Measurements from ENCODE around the gene MARCO. TPM values are rescaled to one million over a fixed set of nuclear protein-coding genes. Genes with fewer than 3 reads are reported as not detected.

The MARCO gene
- total RNA-seq, 1 experiment from 2014 or later = not detected

GRCh38 chr2:119005051-119005450, 63.1 kb downstream of the MARCO start:
- TF ChIP-seq CTCF (conservative IDR thresholded peaks at IDR 0.05) = no peak
- Histone ChIP-seq H3K79me1 (ENCODE audit: insufficient read depth, low read depth, low read length, poor library complexity, severe bottlenecking) (no peaks in the 10 kb centered on the region), H2AK5ac (ENCODE audit: insufficient read length, low read length) (no peak overlapping the region), H4K8ac (replicated peaks; ENCODE audit: insufficient read length, low read depth, low read length) (no peak overlapping the region), H3K56ac (ENCODE audit: insufficient read length, low read depth, low read length) (no peak overlapping the region), H3K79me2 (ENCODE audit: insufficient read depth, low read length) (no peaks in the 10 kb centered on the region), H3K27me3 (ENCODE audit: insufficient read depth, low read length) (no peaks in the 10 kb centered on the region), H3K23me2 (ENCODE audit: insufficient read length, low read depth, low read length, poor library complexity, severe bottlenecking) (no peaks in the 10 kb centered on the region), H3T11ph (ENCODE audit: low read length) (no peak overlapping the region), H3K9ac (ENCODE audit: extremely low read depth, insufficient read length, low read length) (no peak overlapping the region), H3K9me3 (ENCODE audit: control insufficient read depth, low read depth, low read length) (peaks cover 8% of the 10 kb centered on the region), H2BK12ac (ENCODE audit: insufficient read length, low read depth, low read length) (no peak overlapping the region), H3K4me2 (ENCODE audit: insufficient read depth, insufficient read length, low read length) (no peak overlapping the region), H4K5ac (ENCODE audit: insufficient read length, low read depth, low read length) (no peak overlapping the region), H4K20me1 (ENCODE audit: control insufficient read depth, insufficient read depth, insufficient read length) (no peaks in the 10 kb centered on the region), H2BK120ac (ENCODE audit: low read depth, low read length, poor library complexity, severe bottlenecking) (no peak overlapping the region), H3K27ac (ENCODE audit: insufficient read length, low read depth, low read length) (no peak overlapping the region), H3K18ac (ENCODE audit: insufficient read length, low read depth, low read length) (no peak overlapping the region), H4K91ac (ENCODE audit: insufficient read length, low read depth, low read length) (no peak overlapping the region), H2BK15ac (ENCODE audit: low read depth, low read length) (no peak overlapping the region), H3K23ac (ENCODE audit: insufficient read length, low read depth, low read length) (no peak overlapping the region), H2BK5ac (ENCODE audit: insufficient read length, low read length) (no peak overlapping the region), H2AFZ (ENCODE audit: low read length) (no peak overlapping the region), H3K14ac (ENCODE audit: insufficient read depth, low read length) (no peak overlapping the region), H3K4me1 (ENCODE audit: insufficient read depth, low read length) (no peaks in the 10 kb centered on the region), H2BK20ac (ENCODE audit: low read depth, low read length, poor library complexity, severe bottlenecking) (no peak overlapping the region), H3K4ac (ENCODE audit: low read depth, low read length) (no peak overlapping the region)
- Mint-ChIP-seq H3K27ac (no peak overlapping the region), H3K27me3 (ENCODE audit: low read depth) (peaks cover 25% of the 10 kb centered on the region), H3K9me3 (peaks cover 24 to 27% of the 10 kb centered on the region in 2 experiments), H3K4me1 (no peaks in the 10 kb centered on the region), H3K36me3 (ENCODE audit: insufficient read depth in 1 of 3, low read depth in 3 of 3) (peaks cover 0 to 6% (median 5%) of the 10 kb centered on the region in 3 experiments; a peak in 2 of 7 replicates), H3K4me3 (no peak overlapping the region)
- no CpG with 5 or more reads among the region's 5 CpGs for WGBS (ENCODE audit: extremely low coverage, insufficient read length, low lambda C conversion rate)
- DNase-seq = no peak
